Neural progenitor cell (in vitro differentiated cells): Measurements from ENCODE around the gene MED12L. TPM values are rescaled to one million over a fixed set of nuclear protein-coding genes. Genes with fewer than 3 reads are reported as not detected.

Experiments
- DNase-seq: peaks from one replicate; pipeline ENCODE4 v3.0.0-alpha.2; 2016; ENCODE audit warnings: low spot score
- H2AFZ ChIP-seq: fragments of 200-600 bp; sonication (generic); replicated peaks from 2 replicates; pipeline ENCODE4 v1.6.1; 2016; ENCODE audit warnings: antibody characterized with exemption
- H3F3A ChIP-seq: fragments of 200-600 bp; sonication (generic); 2 replicates; pipeline ENCODE4 v1.6.1; 2016; ENCODE audit warnings: antibody characterized with exemption, low read depth
- H3K27ac ChIP-seq: fragments of 200-600 bp; sonication (generic); 2 replicates; pipeline ENCODE4 v1.5.1; 2016; ENCODE audit warnings: mild to moderate bottlenecking
- H3K27me3 ChIP-seq: fragments of 200-600 bp; sonication (generic); 2 replicates; pipeline ENCODE4 v1.6.1; 2016; ENCODE audit warnings: mild to moderate bottlenecking, moderate library complexity
- H3K36me3 ChIP-seq: fragments of 200-600 bp; sonication (generic); 2 replicates; pipeline ENCODE4 v1.5.1; 2016
- H3K4me1 ChIP-seq: fragments of 200-600 bp; sonication (generic); 2 replicates; pipeline ENCODE4 v1.6.1; 2016; ENCODE audit warnings: mixed run types
- H3K4me2 ChIP-seq: fragments of 200-600 bp; sonication (generic); 2 replicates; pipeline ENCODE4 v1.6.1; 2016
- H3K4me3 ChIP-seq: fragments of 200-600 bp; sonication (generic); 2 replicates; pipeline ENCODE4 v1.5.1; 2016
- H3K79me2 ChIP-seq: fragments of 200-600 bp; sonication (generic); 2 replicates; pipeline ENCODE4 v1.6.1; 2016; ENCODE audit warnings: low read depth
- H3K9ac ChIP-seq: fragments of 200-600 bp; sonication (generic); 2 replicates; pipeline ENCODE4 v1.6.1; 2016
- H3K9me3 ChIP-seq: fragments of 200-600 bp; sonication (generic); 2 replicates; pipeline ENCODE4 v1.5.1; 2016; ENCODE audit warnings: low read depth
- H4K20me1 ChIP-seq: fragments of 200-600 bp; sonication (generic); 2 replicates; pipeline ENCODE4 v1.6.1; 2016; ENCODE audit warnings: low read depth
- H3K27ac Mint-ChIP-seq: 3 replicates; pipeline ENCODE4 v1.8.0; 2021; ENCODE audit warnings: mixed read lengths
- H3K27me3 Mint-ChIP-seq: 2 replicates; pipeline ENCODE4 v1.8.0; 2022; ENCODE audit warnings: low read depth, mild to moderate bottlenecking, inconsistent platforms, moderate library complexity, mixed read lengths; ENCODE audit not compliant: insufficient read depth
- H3K36me3 Mint-ChIP-seq: 3 replicates; pipeline ENCODE4 v1.8.0; 2021; ENCODE audit warnings: mixed read lengths
- H3K4me1 Mint-ChIP-seq: 3 replicates; pipeline ENCODE4 v1.8.0; 2021; ENCODE audit warnings: mixed read lengths
- H3K4me3 Mint-ChIP-seq: 3 replicates; pipeline ENCODE4 v1.8.0; 2021; ENCODE audit warnings: mild to moderate bottlenecking, moderate library complexity, mixed read lengths
- H3K9me3 Mint-ChIP-seq: 3 replicates; pipeline ENCODE4 v1.8.0; 2020; ENCODE audit warnings: mixed read lengths
- EZH2 ChIP-seq: fragments of 200-600 bp; sonication (generic); IDR thresholded peaks from 2 replicates; pipeline ENCODE4 v1.6.1; 2017; ENCODE audit warnings: antibody characterized with exemption, mild to moderate bottlenecking, moderate library complexity
- EZH2phosphoT487 ChIP-seq: fragments of 200-600 bp; sonication (generic); IDR thresholded peaks from 2 replicates; pipeline ENCODE4 v1.6.1; 2017; ENCODE audit warnings: antibody characterized with exemption
- total RNA-seq: library from RNA; depleted of rRNA; stranded (reverse); fragments of >200 nt; gene quantifications from 2 replicates; pipeline ENCODE4 v1.2.3, GENCODE V29; 2015; ENCODE audit warnings: low replicate concordance
- TF ChIP-seq, protein P1 (sequence below): fragments of 200-600 bp; sonication (generic); IDR thresholded peaks from 2 replicates; pipeline ENCODE4 v1.5.1; 2017; ENCODE audit warnings: antibody characterized with exemption, mild to moderate bottlenecking

The MED12L gene
- total RNA-seq, 1 donor from 2014 or later = 16.5 TPM

DNA sequence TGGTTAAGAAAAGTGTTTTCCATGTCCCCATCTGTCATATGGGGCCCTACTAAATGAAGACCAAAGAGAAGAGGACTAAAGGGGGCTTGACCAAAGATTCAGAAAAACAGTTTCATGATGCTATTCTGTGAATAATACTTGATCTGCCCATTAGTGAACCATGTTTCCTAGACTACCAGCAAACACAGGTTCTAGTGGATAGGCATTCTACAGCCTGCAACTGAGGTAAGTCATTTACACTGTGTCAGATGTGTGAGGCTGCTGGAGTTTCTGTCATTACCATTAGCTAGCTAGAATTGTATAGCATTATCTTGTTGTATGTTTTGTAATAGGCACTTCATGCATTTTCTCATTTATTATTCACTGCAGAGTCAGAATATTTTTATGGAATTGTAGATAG, 111.0 kb downstream of the MED12L start:
- H3K4me2 ChIP-seq = no peak overlapping the region
- H3K27ac Mint-ChIP-seq = no peak overlapping the region
- no peaks in the 10 kb centered on the region for H3K9me3 Mint-ChIP-seq
- no peaks in the 10 kb centered on the region for H3K79me2 ChIP-seq
- no peak overlapping the region for H3K4me3 Mint-ChIP-seq
- no peaks in the 10 kb centered on the region for H3K27me3 Mint-ChIP-seq
- no peaks in the 10 kb centered on the region for H3K36me3 ChIP-seq
- no peaks in the 10 kb centered on the region for H3K9me3 ChIP-seq
- H2AFZ ChIP-seq = no peak overlapping the region
- no peaks in the 10 kb centered on the region for H4K20me1 ChIP-seq
- H3K9ac ChIP-seq = no peak overlapping the region
- no peaks in the 10 kb centered on the region for H3F3A ChIP-seq
- H3K4me3 ChIP-seq = no peak overlapping the region
- no peaks in the 10 kb centered on the region for H3K4me1 ChIP-seq
- no peak overlapping the region for H3K27ac ChIP-seq
- no peaks in the 10 kb centered on the region for H3K4me1 Mint-ChIP-seq
- DNase-seq = no peak
- TF ChIP-seq EZH2 (no peak), EZH2phosphoT487 (no peak)
- TF ChIP-seq, protein P1, sequence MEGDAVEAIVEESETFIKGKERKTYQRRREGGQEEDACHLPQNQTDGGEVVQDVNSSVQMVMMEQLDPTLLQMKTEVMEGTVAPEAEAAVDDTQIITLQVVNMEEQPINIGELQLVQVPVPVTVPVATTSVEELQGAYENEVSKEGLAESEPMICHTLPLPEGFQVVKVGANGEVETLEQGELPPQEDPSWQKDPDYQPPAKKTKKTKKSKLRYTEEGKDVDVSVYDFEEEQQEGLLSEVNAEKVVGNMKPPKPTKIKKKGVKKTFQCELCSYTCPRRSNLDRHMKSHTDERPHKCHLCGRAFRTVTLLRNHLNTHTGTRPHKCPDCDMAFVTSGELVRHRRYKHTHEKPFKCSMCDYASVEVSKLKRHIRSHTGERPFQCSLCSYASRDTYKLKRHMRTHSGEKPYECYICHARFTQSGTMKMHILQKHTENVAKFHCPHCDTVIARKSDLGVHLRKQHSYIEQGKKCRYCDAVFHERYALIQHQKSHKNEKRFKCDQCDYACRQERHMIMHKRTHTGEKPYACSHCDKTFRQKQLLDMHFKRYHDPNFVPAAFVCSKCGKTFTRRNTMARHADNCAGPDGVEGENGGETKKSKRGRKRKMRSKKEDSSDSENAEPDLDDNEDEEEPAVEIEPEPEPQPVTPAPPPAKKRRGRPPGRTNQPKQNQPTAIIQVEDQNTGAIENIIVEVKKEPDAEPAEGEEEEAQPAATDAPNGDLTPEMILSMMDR = no peak
- H3K36me3 Mint-ChIP-seq = peaks cover 5% of the 10 kb centered on the region
- no peaks in the 10 kb centered on the region for H3K27me3 ChIP-seq

DNA sequence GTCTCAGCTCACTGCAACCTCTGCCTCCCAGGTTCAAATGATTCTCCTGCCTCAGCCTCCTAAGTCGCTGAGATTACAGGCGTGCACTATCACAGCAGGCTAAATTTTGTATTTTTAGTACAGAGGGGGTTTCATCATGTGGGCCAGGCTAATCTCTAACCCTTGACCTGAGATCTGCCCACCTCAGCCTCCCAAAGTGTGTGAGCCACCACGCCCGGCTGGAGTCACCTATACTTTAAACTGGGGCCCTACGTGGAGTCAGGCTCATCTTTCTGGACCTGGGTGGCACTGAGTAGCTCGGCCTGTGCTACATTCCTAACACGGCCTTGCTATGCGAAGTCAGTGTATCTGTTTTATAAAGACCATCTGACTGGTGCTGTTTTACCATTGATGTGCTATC, 111.8 kb downstream of the MED12L start:
- Histone ChIP-seq H3K4me3 (no peak overlapping the region), H3K9ac (no peak overlapping the region), H3K4me2 (no peak overlapping the region), H3F3A (no peaks in the 10 kb centered on the region), H4K20me1 (no peaks in the 10 kb centered on the region), H3K27ac (no peak overlapping the region), H3K9me3 (no peaks in the 10 kb centered on the region), H2AFZ (no peak overlapping the region), H3K79me2 (no peaks in the 10 kb centered on the region), H3K36me3 (no peaks in the 10 kb centered on the region), H3K4me1 (no peaks in the 10 kb centered on the region), H3K27me3 (no peaks in the 10 kb centered on the region)
- H3K4me3 Mint-ChIP-seq = no peak overlapping the region
- TF ChIP-seq, protein P1 = no peak
- no peak for TF ChIP-seq EZH2phosphoT487
- TF ChIP-seq EZH2 = no peak
- H3K27me3 Mint-ChIP-seq = no peaks in the 10 kb centered on the region
- DNase-seq = no peak
- H3K9me3 Mint-ChIP-seq = no peaks in the 10 kb centered on the region
- H3K27ac Mint-ChIP-seq = no peak overlapping the region
- H3K4me1 Mint-ChIP-seq = no peaks in the 10 kb centered on the region
- peaks cover 5% of the 10 kb centered on the region for H3K36me3 Mint-ChIP-seq

DNA sequence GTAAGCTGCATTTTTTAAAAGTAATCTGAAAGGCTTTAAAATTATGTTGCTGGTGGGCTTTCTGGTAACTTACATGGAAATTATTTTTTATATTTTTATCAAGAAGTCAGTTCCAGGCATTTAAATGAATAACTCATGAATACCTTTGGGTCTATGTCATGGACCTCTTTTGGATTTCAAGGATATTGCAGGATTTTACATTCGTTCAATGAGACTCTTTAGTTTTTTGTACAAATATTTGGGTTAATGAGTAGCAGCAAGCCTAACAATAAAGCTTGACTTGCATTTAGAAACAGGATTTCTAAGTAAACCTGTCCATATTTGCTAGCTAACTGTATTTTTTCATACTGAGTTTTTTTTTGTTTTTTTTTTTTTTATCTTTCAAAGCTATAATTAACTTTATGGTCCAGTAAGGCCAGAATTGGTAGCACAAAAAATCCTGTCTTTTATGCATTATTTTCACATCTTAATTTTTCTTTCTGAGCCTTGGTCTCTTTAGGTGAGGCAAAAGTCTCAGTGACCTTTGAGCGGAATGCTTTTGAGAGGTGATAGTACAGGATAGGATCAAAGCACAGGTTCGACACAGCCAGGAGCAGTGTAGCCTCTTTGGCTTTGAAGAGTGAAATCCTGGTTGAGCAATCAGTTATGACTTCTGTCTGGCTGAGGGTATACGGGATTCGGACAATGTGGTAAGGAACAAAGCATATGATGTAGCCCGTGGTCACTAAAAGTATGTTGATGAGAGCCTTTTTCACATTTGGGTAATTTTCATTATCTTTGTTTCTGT, 112.7 kb downstream of the MED12L start:
- Histone ChIP-seq H3K9me3 (no peaks in the 10 kb centered on the region), H3K36me3 (no peaks in the 10 kb centered on the region), H4K20me1 (no peaks in the 10 kb centered on the region), H3K4me2 (no peak overlapping the region), H3K4me3 (no peak overlapping the region), H3K4me1 (no peaks in the 10 kb centered on the region), H3K79me2 (no peaks in the 10 kb centered on the region), H3K27ac (no peak overlapping the region), H3K9ac (no peak overlapping the region), H3F3A (no peaks in the 10 kb centered on the region), H2AFZ (no peak overlapping the region), H3K27me3 (no peaks in the 10 kb centered on the region)
- Mint-ChIP-seq H3K27me3 (no peaks in the 10 kb centered on the region), H3K4me3 (no peak overlapping the region), H3K27ac (no peak overlapping the region), H3K9me3 (no peaks in the 10 kb centered on the region), H3K4me1 (no peaks in the 10 kb centered on the region), H3K36me3 (peaks cover 5% of the 10 kb centered on the region)
- TF ChIP-seq EZH2phosphoT487 (no peak), EZH2 (no peak)
- TF ChIP-seq, protein P1 = no peak
- DNase-seq = no peak
